H1 (cell line): Measurements from ENCODE around the gene RABL2B. TPM values are rescaled to one million over a fixed set of nuclear protein-coding genes. Genes with fewer than 3 reads are reported as not detected.

Experiments
- polyA plus RNA-seq, 7 experiments: library from polyadenylated mRNA; depleted of rRNA in 3 of 7; stranded (reverse) in 5 of 7; unstranded in 2 of 7; fragments of >200 nt in 5 of 7; fragments of 200-250 nt in 2 of 7; gene quantifications; 1 replicate in 5 of 7; 2 replicates in 1 of 7; 4 replicates in 1 of 7; pipeline versions ENCODE4 v1.2.1 to v1.2.3, GENCODE V29; 2011 to 2013; ENCODE audit warnings: missing spikeins in 2 of 7, mixed read lengths in 2 of 7
- total RNA-seq: library from RNA; stranded (reverse); fragmentation: NEBNext Ultra II Directional; extraction: Animal tissue kit (Norgen Biotek cat#: 25700); gene quantifications from 2 replicates; pipeline ENCODE4 v1.2.1, GENCODE V29; 2021

RABL2B gene
- total and polyA plus RNA-seq, 2 of the 8 experiments (the other 6 are each of a cell fraction or from before 2014, with no cell fraction given), result 16.2 to 26.5 TPM

Other genes with a start within 250 kb of the RABL2B start
- gene KLHDC7B, start 237.7 kb downstream of the RABL2B start, total RNA-seq, result not detected in 2 replicates
- not detected in 2 replicates for gene KLHDC7B, start 237.7 kb downstream of the RABL2B start, polyA plus RNA-seq (2011; rRNA removed)
- not detected in 2 replicates for gene SYCE3, start 220.7 kb downstream of the RABL2B start, total RNA-seq
- gene SYCE3, start 220.7 kb downstream of the RABL2B start, polyA plus RNA-seq (2011; rRNA removed), result 1.9 and 2.9 TPM in 2 replicates
- 33.1 and 36.2 TPM in 2 replicates for gene CPT1B, start 205.2 kb downstream of the RABL2B start, total RNA-seq
- 34.2 and 47.7 TPM in 2 replicates for gene CPT1B, start 205.2 kb downstream of the RABL2B start, polyA plus RNA-seq (2011; rRNA removed)
- gene CHKB, start 200.8 kb downstream of the RABL2B start, total RNA-seq, result 42.2 and 51.8 TPM in 2 replicates
- 27.9 and 28.4 TPM in 2 replicates for gene CHKB, start 200.8 kb downstream of the RABL2B start, polyA plus RNA-seq (2011; rRNA removed)
- 5.5 and 6.7 TPM in 2 replicates for gene MAPK8IP2, start 182.8 kb downstream of the RABL2B start, total RNA-seq
- gene MAPK8IP2, start 182.8 kb downstream of the RABL2B start, polyA plus RNA-seq (2011; rRNA removed), result 1.5 and 1.7 TPM in 2 replicates
- 7.7 and 9.8 TPM in 2 replicates for gene ARSA, start 155.5 kb downstream of the RABL2B start, total RNA-seq
- gene ARSA, start 155.5 kb downstream of the RABL2B start, polyA plus RNA-seq (2011; rRNA removed), result 10.1 and 14.3 TPM in 2 replicates
- 6.0 and 6.3 TPM in 2 replicates for gene SHANK3, start 110.8 kb downstream of the RABL2B start, total RNA-seq
- gene SHANK3, start 110.8 kb downstream of the RABL2B start, polyA plus RNA-seq (2011; rRNA removed), result 1.5 and 2.8 TPM in 2 replicates
- gene ACR, start 45.4 kb downstream of the RABL2B start, total RNA-seq, result 0.56 TPM in 1 of 2 replicates, not detected in the other
- 0.05 TPM in 1 of 2 replicates, not detected in the other for gene ACR, start 45.4 kb downstream of the RABL2B start, polyA plus RNA-seq (2011; rRNA removed)